Large intestine (tissue), 3 donors: ENCODE measurements around the gene LRRC8E. TPM values are rescaled to one million over a fixed set of nuclear protein-coding genes. Genes with fewer than 3 reads are reported as not detected.
"Not testable (repeated sequence)": the region's sequence is repeated elsewhere in the genome, so short reads cannot be mapped to it uniquely, and the experiment has no call there.

Experiments used
- DNase-seq, 2 donors: peaks; one replicate each; pipeline versions ENCODE4 v3.0.0 to v3.0.0-alpha.2; 2013
- H3K27ac ChIP-seq: one replicate; pipeline ENCODE4 v1.5.1; 2013; ENCODE audit warnings: low read length
- H3K27me3 ChIP-seq: 2 replicates; pipeline ENCODE4 v1.6.1; 2013; ENCODE audit warnings: low read length; ENCODE audit not compliant: control insufficient read depth, insufficient read depth
- H3K36me3 ChIP-seq: 2 replicates; pipeline ENCODE4 v1.6.1; 2013; ENCODE audit warnings: low read length; ENCODE audit not compliant: control insufficient read depth, insufficient read depth
- H3K4me1 ChIP-seq: one replicate; pipeline ENCODE4 v1.6.1; 2013; ENCODE audit warnings: low read length; ENCODE audit not compliant: control insufficient read depth, insufficient read depth
- H3K4me3 ChIP-seq: one replicate; pipeline ENCODE4 v1.5.1; 2013; ENCODE audit warnings: low read length
- H3K9me3 ChIP-seq: one replicate; pipeline ENCODE4 v1.6.1; 2013; ENCODE audit warnings: mild to moderate bottlenecking, low read depth, low read length, moderate library complexity; ENCODE audit not compliant: control insufficient read depth
- WGBS: methylation state at CpG from one replicate; pipeline ENCODE4 v1.1.5; 2013; ENCODE audit warnings: low lambda C conversion rate; ENCODE audit not compliant: insufficient coverage; 5-methylcytosine and 5-hydroxymethylcytosine counted together
- polyA plus RNA-seq: library from polyadenylated mRNA; unstranded; fragments of 120-200 nt; gene quantifications from one replicate; pipeline ENCODE4 v1.2.1, GENCODE V29; 2013

Gene LRRC8E
- polyA plus RNA-seq, 1 donor = 0.31 TPM

GRCh38 chr19:7893362-7894101 is 5.2 kb downstream of the LRRC8E start:
- not testable (repeated sequence) for H3K9me3 ChIP-seq, H3K36me3 ChIP-seq, H3K4me3 ChIP-seq, DNase-seq, H3K27me3 ChIP-seq, H3K27ac ChIP-seq
- H3K4me1 ChIP-seq = peaks cover 16% of the 10 kb centered on the region
- WGBS = 100% methylated on average over 1 of the region's 18 CpGs

GRCh38 chr19:7894612-7895309 is 6.5 kb downstream of the LRRC8E start:
- no CpG with 5 or more reads among the region's 18 CpGs for WGBS
- peaks cover 3% of the 10 kb centered on the region for H3K27me3 ChIP-seq
- no peak for DNase-seq
- H3K4me3 ChIP-seq = no peak overlapping the region
- no peak overlapping the region for H3K27ac ChIP-seq
- H3K9me3 ChIP-seq = peaks cover 7% of the 10 kb centered on the region
- no peaks in the 10 kb centered on the region for H3K36me3 ChIP-seq
- H3K4me1 ChIP-seq = peaks cover 12% of the 10 kb centered on the region

GRCh38 chr19:7895565-7895964 is 7.3 kb downstream of the LRRC8E start:
- Histone ChIP-seq H3K27ac (no peak overlapping the region), H3K36me3 (no peaks in the 10 kb centered on the region), H3K9me3 (peaks cover 10% of the 10 kb centered on the region), H3K4me3 (no peak overlapping the region), H3K4me1 (peaks cover 12% of the 10 kb centered on the region), H3K27me3 (no peaks in the 10 kb centered on the region)
- no peak for DNase-seq
- WGBS = no CpG with 5 or more reads among the region's 13 CpGs

GRCh38 chr19:7897292-7897691 is 9.0 kb downstream of the LRRC8E start:
- no peaks in the 10 kb centered on the region for H3K36me3 ChIP-seq
- peak overlapping the region; percentile 56 for H3K27ac ChIP-seq

GRCh38 chr19:7898967-7899366 is 10.7 kb downstream of the LRRC8E start:
- WGBS = no CpG with 5 or more reads among the region's 16 CpGs
- no peak overlapping the region for H3K27ac ChIP-seq
- DNase-seq = no peak
- peaks cover 18% of the 10 kb centered on the region for H3K4me1 ChIP-seq
- H3K36me3 ChIP-seq = no peaks in the 10 kb centered on the region
- H3K9me3 ChIP-seq = peaks cover 10% of the 10 kb centered on the region
- no peak overlapping the region for H3K4me3 ChIP-seq
- no peaks in the 10 kb centered on the region for H3K27me3 ChIP-seq

More at GRCh38 chr19:7897292-7897691, 9.0 kb downstream of the LRRC8E start:
- peaks cover 10% of the 10 kb centered on the region for H3K9me3 ChIP-seq
- peaks cover 12% of the 10 kb centered on the region for H3K4me1 ChIP-seq
- H3K27me3 ChIP-seq = no peaks in the 10 kb centered on the region
- no CpG with 5 or more reads among the region's 11 CpGs for WGBS
- DNase-seq = peak; percentile 59 to 75
- no peak overlapping the region for H3K4me3 ChIP-seq

- WGBS = no CpG with 5 or more reads among the region's 34 CpGs
- H3K4me1 ChIP-seq = peaks cover 16% of the 10 kb centered on the region
Observed at GRCh38 chr19:7899751-7900378, 11.6 kb downstream of the LRRC8E start.

GRCh38 chr19:7900401-7900870 is 12.1 kb downstream of the LRRC8E start:
- Histone ChIP-seq H3K9me3 (peaks cover 10% of the 10 kb centered on the region), H3K27ac (no peak overlapping the region), H3K4me3 (no peak overlapping the region), H3K27me3 (no peaks in the 10 kb centered on the region), H3K4me1 (peaks cover 20% of the 10 kb centered on the region), H3K36me3 (peaks cover 2% of the 10 kb centered on the region)
- DNase-seq = no peak
- WGBS = no CpG with 5 or more reads among the region's 21 CpGs

More at GRCh38 chr19:7899751-7900378, 11.6 kb downstream of the LRRC8E start:
- no peak for DNase-seq
- Histone ChIP-seq H3K27me3 (no peaks in the 10 kb centered on the region), H3K27ac (no peak overlapping the region), H3K36me3 (no peaks in the 10 kb centered on the region), H3K4me3 (no peak overlapping the region), H3K9me3 (peaks cover 10% of the 10 kb centered on the region)

- H3K36me3 ChIP-seq = peaks cover 6% of the 10 kb centered on the region
- H3K9me3 ChIP-seq = peaks cover 10% of the 10 kb centered on the region
- H3K27me3 ChIP-seq = no peaks in the 10 kb centered on the region
- no peak overlapping the region for H3K4me3 ChIP-seq
- DNase-seq = no peak
- peaks cover 20% of the 10 kb centered on the region for H3K4me1 ChIP-seq
- no peak overlapping the region for H3K27ac ChIP-seq
- no CpG with 5 or more reads among the region's 3 CpGs for WGBS
Observed at GRCh38 chr19:7900931-7901330, 12.6 kb downstream of the LRRC8E start.

- Histone ChIP-seq H3K27ac (no peak overlapping the region), H3K9me3 (peaks cover 10% of the 10 kb centered on the region), H3K4me3 (no peak overlapping the region), H3K27me3 (no peaks in the 10 kb centered on the region), H3K36me3 (peaks cover 9% of the 10 kb centered on the region), H3K4me1 (peaks cover 20% of the 10 kb centered on the region)
- DNase-seq = no peak
- WGBS = no CpG with 5 or more reads among the region's 7 CpGs
Observed at GRCh38 chr19:7901337-7901736, 13.0 kb downstream of the LRRC8E start.

- Histone ChIP-seq H3K36me3 (peaks cover 13% of the 10 kb centered on the region), H3K4me1 (peaks cover 15% of the 10 kb centered on the region), H3K27ac (peak overlapping the region; percentile 66), H3K9me3 (peaks cover 10% of the 10 kb centered on the region), H3K27me3 (no peaks in the 10 kb centered on the region), H3K4me3 (peak overlapping the region; percentile 68)
- no peak for DNase-seq
- no CpG with 5 or more reads among the region's 20 CpGs for whole genome bisulfite sequencing
Observed at GRCh38 chr19:7902796-7903243, 14.5 kb downstream of the LRRC8E start.
